Transverse colon (tissue), 4 donors: ENCODE results near the gene NBEA.

Experiments used
- EP300 ChIP-seq: sonication (generic); formaldehyde crosslinking; IDR thresholded peaks from one replicate; pipeline ENCODE4 v1.6.1; 2017; ENCODE audit warnings: antibody characterized with exemption, low read depth
- POLR2A ChIP-seq: fragments of 450-650 bp; IDR thresholded peaks from one replicate; pipeline ENCODE4 v1.6.1; 2016; ENCODE audit warnings: antibody characterized with exemption, mild to moderate bottlenecking, moderate library complexity
- POLR2AphosphoS5 ChIP-seq, 3 donors: sonication (generic); formaldehyde crosslinking; IDR thresholded peaks; one replicate each; pipeline ENCODE4 v1.6.1; 2016; ENCODE audit warnings: antibody characterized with exemption in 3 of 3
- TF ChIP-seq, protein P1 (sequence below), 5 experiments: fragments of 200-600 bp in 3 of 5; fragments of 450-650 bp in 2 of 5; sonication (generic) in 3 of 5; IDR thresholded peaks; 1 replicate in 2 of 5; 2 replicates in 3 of 5; pipeline ENCODE4 v1.5.1; 2016 to 2017; ENCODE audit warnings: antibody characterized with exemption in 5 of 5, inconsistent platforms in 3 of 5, mild to moderate bottlenecking in 2 of 5, moderate library complexity in 1 of 5

DNA sequence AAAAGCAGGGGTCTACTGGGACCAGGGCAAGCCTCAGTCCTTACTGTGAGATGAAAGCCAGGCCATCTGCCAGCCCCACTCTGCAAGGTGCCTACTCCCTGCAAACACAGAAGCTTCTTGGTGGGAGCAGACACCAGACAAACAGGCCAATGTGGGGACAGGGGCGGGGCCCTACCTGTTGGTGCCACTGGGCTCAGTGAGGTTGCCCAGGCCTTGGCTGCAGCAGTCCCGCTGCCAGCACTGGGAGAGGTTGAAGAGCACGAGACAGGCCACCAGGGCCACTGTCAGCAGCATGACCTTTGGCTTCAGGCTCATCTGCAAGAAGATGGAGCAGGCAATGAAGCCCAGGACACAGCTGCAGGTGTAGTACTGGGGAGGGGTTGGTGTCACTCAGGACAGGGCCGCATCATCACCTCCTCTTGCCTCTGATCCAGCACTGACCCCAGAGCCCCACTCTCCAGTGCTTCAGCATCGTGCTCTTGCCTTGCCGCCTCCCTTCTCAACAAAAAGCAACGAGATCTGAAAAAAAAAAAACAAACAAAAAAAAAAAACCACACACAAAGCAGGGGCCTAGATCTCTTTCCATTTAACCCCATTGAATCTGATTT is 72.6 kb downstream of the NBEA start:
- TF ChIP-seq, protein P1, sequence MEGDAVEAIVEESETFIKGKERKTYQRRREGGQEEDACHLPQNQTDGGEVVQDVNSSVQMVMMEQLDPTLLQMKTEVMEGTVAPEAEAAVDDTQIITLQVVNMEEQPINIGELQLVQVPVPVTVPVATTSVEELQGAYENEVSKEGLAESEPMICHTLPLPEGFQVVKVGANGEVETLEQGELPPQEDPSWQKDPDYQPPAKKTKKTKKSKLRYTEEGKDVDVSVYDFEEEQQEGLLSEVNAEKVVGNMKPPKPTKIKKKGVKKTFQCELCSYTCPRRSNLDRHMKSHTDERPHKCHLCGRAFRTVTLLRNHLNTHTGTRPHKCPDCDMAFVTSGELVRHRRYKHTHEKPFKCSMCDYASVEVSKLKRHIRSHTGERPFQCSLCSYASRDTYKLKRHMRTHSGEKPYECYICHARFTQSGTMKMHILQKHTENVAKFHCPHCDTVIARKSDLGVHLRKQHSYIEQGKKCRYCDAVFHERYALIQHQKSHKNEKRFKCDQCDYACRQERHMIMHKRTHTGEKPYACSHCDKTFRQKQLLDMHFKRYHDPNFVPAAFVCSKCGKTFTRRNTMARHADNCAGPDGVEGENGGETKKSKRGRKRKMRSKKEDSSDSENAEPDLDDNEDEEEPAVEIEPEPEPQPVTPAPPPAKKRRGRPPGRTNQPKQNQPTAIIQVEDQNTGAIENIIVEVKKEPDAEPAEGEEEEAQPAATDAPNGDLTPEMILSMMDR (IDR thresholded peaks at IDR 0.05) = no peak
- TF ChIP-seq POLR2AphosphoS5 (IDR thresholded peaks at IDR 0.05) (no peak), POLR2A (no peak), EP300 (no peak)
